Stimulated activated memory B cell treated with anti-CD40 and anti-IgM and Interleukin-4, amounts not matched to agents 10 μg/mL and 1 μg/mL and 100 μg/mL, for 72 hours (primary cell): ENCODE results near the gene ETV5.
A peak's percentile ranks its signal among the peaks of the same experiment; 100 is the strongest.

Source experiments
- ATAC-seq: fragments of 150-1000 bp; cut with Tn5 transposase; 2 replicates; pipeline ENCODE4 v1.10.0; 2021
- H3K27ac Mint-ChIP-seq: one replicate; pipeline ENCODE4 v1.8.0; 2022; ENCODE audit warnings: mild to moderate bottlenecking, mixed read lengths
- H3K27me3 Mint-ChIP-seq: one replicate; pipeline ENCODE4 v1.8.0; 2022; ENCODE audit warnings: mixed read lengths
- H3K36me3 Mint-ChIP-seq: one replicate; pipeline ENCODE4 v1.8.0; 2022; ENCODE audit warnings: mixed read lengths
- H3K4me1 Mint-ChIP-seq: one replicate; pipeline ENCODE4 v1.8.0; 2022; ENCODE audit warnings: mixed read lengths
- H3K4me3 Mint-ChIP-seq: one replicate; pipeline ENCODE4 v1.8.0; 2022; ENCODE audit warnings: mild to moderate bottlenecking, moderate library complexity, mixed read lengths
- H3K9me3 Mint-ChIP-seq: one replicate; pipeline ENCODE4 v1.8.0; 2022; ENCODE audit warnings: mixed read lengths

ETV5 gene

DNA sequence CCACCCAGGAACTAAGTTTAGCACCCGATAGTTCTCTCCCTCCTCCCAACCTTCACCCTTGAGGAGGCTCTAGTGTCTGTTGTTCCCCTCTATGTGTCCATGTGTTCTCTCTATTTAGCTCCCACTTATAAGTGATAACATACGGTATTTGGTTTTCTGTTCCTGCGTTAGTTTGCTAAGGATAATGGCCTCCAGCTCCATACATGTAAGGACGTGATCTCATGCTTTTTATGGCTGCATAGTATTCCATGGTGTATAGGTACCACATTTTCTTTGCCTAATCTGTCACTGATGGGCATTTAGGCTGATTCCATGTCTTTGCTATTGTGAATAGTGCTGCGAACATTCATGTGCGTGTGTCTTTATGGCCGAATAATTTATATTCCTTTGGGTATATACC lies 104.2 kb downstream of the ETV5 start:
- Mint-ChIP-seq H3K36me3 (no peaks in the 10 kb centered on the region), H3K4me1 (peaks cover 5% of the 10 kb centered on the region), H3K4me3 (no peak overlapping the region), H3K27me3 (peaks cover 18% of the 10 kb centered on the region), H3K9me3 (no peaks in the 10 kb centered on the region), H3K27ac (no peak overlapping the region)
- no peak for ATAC-seq

DNA sequence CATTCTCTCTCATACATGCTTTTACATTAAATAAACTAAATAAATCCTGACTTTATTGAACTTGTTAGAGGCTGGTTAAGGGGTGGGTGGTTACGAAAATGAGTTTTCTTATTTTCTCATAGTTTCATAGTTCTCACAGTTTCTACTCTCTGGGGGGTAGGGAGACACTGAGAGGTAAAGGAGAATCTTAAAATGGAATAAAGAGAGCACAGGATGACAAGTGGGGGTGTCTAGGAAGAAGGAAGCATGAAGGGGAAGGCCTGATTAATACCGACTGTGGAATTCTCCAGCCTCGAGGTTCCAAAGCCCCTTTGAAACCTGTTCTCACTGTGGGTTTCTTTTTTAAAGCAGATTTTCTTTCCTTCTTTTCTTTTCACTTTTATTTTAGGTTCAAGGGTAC lies 104.7 kb downstream of the ETV5 start:
- Mint-ChIP-seq H3K4me3 (no peak overlapping the region), H3K9me3 (no peaks in the 10 kb centered on the region), H3K36me3 (no peaks in the 10 kb centered on the region), H3K27ac (no peak overlapping the region), H3K4me1 (peaks cover 5% of the 10 kb centered on the region), H3K27me3 (peaks cover 18% of the 10 kb centered on the region)
- no peak for ATAC-seq

DNA sequence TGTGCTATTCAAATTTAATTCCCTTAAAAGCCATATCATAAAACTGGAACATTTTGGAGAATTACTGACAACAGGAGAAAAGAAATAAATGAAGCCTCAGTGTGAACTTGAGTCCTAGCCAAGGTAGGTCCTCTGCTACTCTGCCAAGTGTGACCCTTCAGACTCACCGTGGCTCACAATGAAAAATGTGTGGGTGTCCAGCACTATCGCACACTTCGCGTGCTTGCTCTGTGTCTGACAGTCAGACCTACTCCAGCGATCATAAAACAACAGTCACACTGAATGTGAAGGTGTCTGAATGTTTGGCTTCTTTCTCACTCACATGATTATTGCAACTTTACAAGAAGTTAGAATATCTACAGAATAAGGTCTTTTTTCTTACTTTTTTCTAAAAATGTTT lies 105.3 kb downstream of the ETV5 start:
- H3K9me3 Mint-ChIP-seq = no peaks in the 10 kb centered on the region
- H3K27ac Mint-ChIP-seq = no peak overlapping the region
- H3K4me1 Mint-ChIP-seq = peaks cover 5% of the 10 kb centered on the region
- H3K4me3 Mint-ChIP-seq = no peak overlapping the region
- H3K36me3 Mint-ChIP-seq = no peaks in the 10 kb centered on the region
- peak; percentile 43 for ATAC-seq
- H3K27me3 Mint-ChIP-seq = peaks cover 18% of the 10 kb centered on the region

DNA sequence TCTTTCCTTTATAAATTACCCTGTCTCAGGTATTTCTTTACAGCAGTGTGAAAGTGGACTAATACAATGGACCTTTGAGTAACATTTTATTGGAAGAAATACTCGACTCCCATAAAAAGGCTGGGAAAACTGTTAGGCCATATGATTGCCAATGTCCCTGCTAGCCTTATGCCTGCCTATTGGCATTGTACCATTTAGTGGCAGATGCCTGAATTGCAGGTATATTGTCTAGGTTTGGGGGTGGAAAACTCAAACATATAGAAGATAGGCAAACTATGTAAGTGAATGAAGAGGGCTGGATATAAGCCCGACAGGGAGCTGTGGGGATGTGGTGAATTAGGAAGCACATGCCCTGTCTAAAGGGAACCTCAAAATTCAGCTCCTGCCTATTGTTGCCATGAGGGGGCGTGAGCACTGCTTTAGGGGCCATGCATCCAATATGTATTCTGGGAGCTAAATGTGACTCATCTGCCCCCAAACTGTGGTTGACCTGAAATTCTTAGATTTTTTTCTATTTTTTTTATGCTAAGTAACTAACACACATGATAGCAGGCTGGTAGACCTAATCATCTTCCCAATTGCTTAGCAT lies 105.9 kb downstream of the ETV5 start:
- ATAC-seq = no peak
- Mint-ChIP-seq H3K27ac (no peak overlapping the region), H3K36me3 (no peaks in the 10 kb centered on the region), H3K9me3 (no peaks in the 10 kb centered on the region), H3K27me3 (peaks cover 18% of the 10 kb centered on the region), H3K4me3 (no peak overlapping the region), H3K4me1 (peaks cover 5% of the 10 kb centered on the region)

DNA sequence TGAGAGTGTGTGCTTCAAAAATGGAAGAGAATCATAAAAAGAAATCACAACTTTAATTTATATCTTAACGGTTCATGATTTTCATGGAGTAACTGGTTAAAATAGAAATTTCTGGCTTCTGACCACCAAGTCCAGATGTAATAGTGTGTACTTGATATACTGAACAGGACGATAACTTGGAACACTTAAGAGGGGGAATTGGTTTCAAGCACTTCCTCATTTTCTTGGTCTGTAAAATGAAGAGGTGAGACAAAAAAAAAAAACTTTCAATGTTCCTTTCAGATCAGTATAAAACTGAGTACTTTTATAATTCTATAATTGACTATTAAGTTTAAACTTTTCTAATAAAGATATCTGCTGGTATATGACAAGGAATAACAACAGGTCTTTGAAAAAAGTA lies 107.0 kb downstream of the ETV5 start:
- Mint-ChIP-seq H3K27ac (no peak overlapping the region), H3K4me1 (peaks cover 5% of the 10 kb centered on the region), H3K27me3 (peaks cover 18% of the 10 kb centered on the region), H3K36me3 (no peaks in the 10 kb centered on the region), H3K9me3 (no peaks in the 10 kb centered on the region), H3K4me3 (no peak overlapping the region)
- ATAC-seq = no peak

DNA sequence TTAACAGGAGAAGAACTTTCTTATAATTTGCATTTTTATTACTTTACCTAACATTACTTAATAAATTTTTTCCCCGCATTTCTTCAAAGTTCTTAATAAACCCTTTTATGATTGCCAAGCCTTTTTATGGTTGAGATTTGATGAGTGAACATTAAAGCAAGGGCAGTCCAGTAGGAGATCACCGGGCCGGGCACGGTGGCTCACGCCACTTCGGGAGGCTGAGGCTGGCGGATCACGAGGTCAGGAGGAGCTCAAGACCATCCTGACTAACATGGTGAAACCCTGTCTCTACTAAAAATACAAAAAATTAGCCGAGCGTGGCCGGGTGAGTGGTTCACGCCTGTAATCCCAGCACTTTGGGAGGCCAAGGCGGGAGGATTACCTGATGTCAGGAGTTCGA lies 109.7 kb downstream of the ETV5 start:
- H3K27me3 Mint-ChIP-seq = peaks cover 18% of the 10 kb centered on the region
- no peaks in the 10 kb centered on the region for H3K36me3 Mint-ChIP-seq

DNA sequence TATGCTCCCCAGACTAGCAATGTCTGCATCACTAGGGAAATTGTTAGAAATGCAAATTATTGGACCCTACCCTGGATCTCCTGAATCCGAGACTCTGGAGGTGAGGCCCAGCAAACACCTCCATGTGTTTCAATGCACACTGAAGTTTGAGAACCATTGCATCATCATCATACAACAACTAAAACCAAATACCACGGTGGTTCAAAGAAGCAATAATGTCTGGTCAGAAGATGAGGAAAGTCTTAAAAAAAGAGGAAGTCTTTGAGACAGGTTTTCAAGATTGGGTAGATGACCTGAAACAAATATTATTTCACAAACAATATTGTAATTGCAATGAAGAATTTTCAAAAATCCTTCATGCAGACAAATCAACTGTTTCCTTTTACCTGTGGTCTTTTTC lies 110.8 kb downstream of the ETV5 start:
- no peak for ATAC-seq

More for the DNA sequence above, 109.7 kb downstream of the ETV5 start:
- Mint-ChIP-seq H3K4me3 (no peak overlapping the region), H3K9me3 (no peaks in the 10 kb centered on the region), H3K4me1 (peaks cover 4% of the 10 kb centered on the region), H3K27ac (no peak overlapping the region)
- no peak for ATAC-seq

DNA sequence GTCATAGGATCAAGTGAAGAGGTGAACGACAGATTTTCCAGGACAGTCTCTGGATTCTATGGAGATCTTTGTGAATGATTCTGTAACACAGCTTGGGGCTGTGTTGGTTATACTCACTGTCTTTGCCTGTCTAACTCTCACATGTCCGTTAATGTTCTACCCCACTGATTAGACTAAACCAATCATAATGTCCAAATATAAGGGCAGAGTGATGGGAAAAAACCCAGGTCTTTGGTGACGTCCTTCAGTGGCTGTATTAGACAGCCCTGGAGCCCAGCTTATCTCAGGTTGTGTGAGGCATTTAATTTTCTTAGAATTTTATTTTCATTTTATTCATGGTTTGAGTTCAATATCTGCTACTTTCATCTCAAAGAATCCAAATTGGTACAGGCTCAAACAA lies 111.8 kb downstream of the ETV5 start:
- Mint-ChIP-seq H3K4me3 (no peak overlapping the region), H3K9me3 (no peaks in the 10 kb centered on the region), H3K27ac (no peak overlapping the region), H3K36me3 (no peaks in the 10 kb centered on the region), H3K27me3 (peaks cover 16% of the 10 kb centered on the region), H3K4me1 (no peaks in the 10 kb centered on the region)
- no peak for ATAC-seq

More for the DNA sequence above, 110.8 kb downstream of the ETV5 start:
- Mint-ChIP-seq H3K27ac (no peak overlapping the region), H3K36me3 (no peaks in the 10 kb centered on the region), H3K27me3 (peaks cover 18% of the 10 kb centered on the region), H3K4me3 (no peak overlapping the region), H3K9me3 (no peaks in the 10 kb centered on the region), H3K4me1 (no peaks in the 10 kb centered on the region)
